HEK293 (cell line): ENCODE measurements around the gene TSPYL6.

ENCODE experiments used
- CTCF ChIA-PET: fragments of 350-600 bp; formaldehyde crosslinking; extraction: SDS; loops from one replicate; lab custom pipeline; 2021; ENCODE audit warnings: antibody characterized with exemption; lab: Yijun Ruan, JAX
- POLR2A ChIA-PET: fragments of 300-600 bp; formaldehyde crosslinking; extraction: SDS; loops from one replicate; lab custom pipeline; 2020; ENCODE audit warnings: antibody characterized with exemption, inconsistent platforms; lab: Yijun Ruan, JAX
- H3K27ac ChIP-seq: fragments of 200-500 bp; sonication (Bioruptor generic); 2 replicates; pipeline ENCODE4 v1.5.1; 2014; ENCODE audit warnings: low read depth, low read length, control low read depth, inconsistent platforms; ENCODE audit errors: extremely low read depth
- H3K36me3 ChIP-seq, 2 experiments: fragments of 200-500 bp in 1 of 2; sonication (Bioruptor generic) in 1 of 2; 1 replicate in 1 of 2; 2 replicates in 1 of 2; pipeline ENCODE4 v1.5.1; 2014 to 2017; ENCODE audit warnings: inconsistent platforms in 2 of 2, low read length in 2 of 2; ENCODE audit not compliant: control insufficient read depth in 2 of 2, insufficient read depth in 1 of 2
- H3K4me1 ChIP-seq: fragments of 200-500 bp; sonication (Bioruptor generic); 2 replicates; pipeline ENCODE4 v1.5.1; 2014; ENCODE audit warnings: mild to moderate bottlenecking, low read length, inconsistent platforms; ENCODE audit not compliant: control insufficient read depth, insufficient read depth
- H3K4me3 ChIP-seq: 2 replicates; pipeline ENCODE4 v1.5.1; 2011; ENCODE audit warnings: low read depth, mild to moderate bottlenecking, control low read depth, low read length, moderate library complexity
- H3K9me3 ChIP-seq: fragments of 200-500 bp; sonication (Bioruptor generic); 2 replicates; pipeline ENCODE4 v1.5.1; 2014; ENCODE audit warnings: low read depth, low read length, inconsistent platforms; ENCODE audit not compliant: control insufficient read depth, insufficient read depth
- GLI2 ChIP-seq: fragments of 450-650 bp; formaldehyde crosslinking; IDR thresholded peaks from 2 replicates; pipeline ENCODE4; 2017; ENCODE audit warnings: missing biosample characterization, missing genetic modification characterization, low read depth, borderline replicate concordance
- IKZF3 ChIP-seq: fragments of 450-650 bp; IDR thresholded peaks from 2 replicates; pipeline ENCODE4 v1.5.0; 2018; ENCODE audit warnings: missing biosample characterization, mild to moderate bottlenecking, missing genetic modification characterization, moderate library complexity
- KLF9 ChIP-seq: fragments of 450-650 bp; formaldehyde crosslinking; IDR thresholded peaks from 2 replicates; pipeline ENCODE4 v1.5.1; 2016; ENCODE audit warnings: missing biosample characterization, missing genetic modification characterization, low read depth
- MZF1 ChIP-seq: fragments of 450-650 bp; formaldehyde crosslinking; IDR thresholded peaks from 2 replicates; pipeline ENCODE4 v1.5.1; 2017; ENCODE audit warnings: missing biosample characterization, missing genetic modification characterization, borderline replicate concordance
- SALL2 ChIP-seq: fragments of 450-650 bp; formaldehyde crosslinking; IDR thresholded peaks from 2 replicates; pipeline ENCODE4 v1.5.0; 2017; ENCODE audit warnings: missing biosample characterization, mild to moderate bottlenecking, missing genetic modification characterization, borderline replicate concordance
- YY1 ChIP-seq: fragments of 450-650 bp; formaldehyde crosslinking; IDR thresholded peaks from 2 replicates; pipeline ENCODE4 v1.5.1; 2018; ENCODE audit warnings: missing biosample characterization, missing genetic modification characterization
- ZNF146 ChIP-seq: fragments of 450-650 bp; formaldehyde crosslinking; IDR thresholded peaks from 2 replicates; pipeline ENCODE4 v1.5.1; 2016; ENCODE audit warnings: missing biosample characterization, missing genetic modification characterization
- ZNF2 ChIP-seq: fragments of 450-650 bp; formaldehyde crosslinking; IDR thresholded peaks from 2 replicates; pipeline ENCODE4 v1.5.1; 2016; ENCODE audit warnings: missing biosample characterization, missing genetic modification characterization
- ZNF549 ChIP-seq: fragments of 450-650 bp; IDR thresholded peaks from 2 replicates; pipeline ENCODE4 v1.5.1; 2018; ENCODE audit warnings: missing biosample characterization, missing genetic modification characterization, mild to moderate bottlenecking, inconsistent platforms, moderate library complexity
- ZNF596 ChIP-seq: fragments of 450-650 bp; IDR thresholded peaks from 2 replicates; pipeline ENCODE4 v1.5.0; 2018; ENCODE audit warnings: missing biosample characterization, mild to moderate bottlenecking, missing genetic modification characterization, moderate library complexity
- ZNF623 ChIP-seq: fragments of 450-650 bp; formaldehyde crosslinking; IDR thresholded peaks from 2 replicates; pipeline ENCODE4 v1.5.1; 2016; ENCODE audit warnings: missing biosample characterization, missing genetic modification characterization
- ZSCAN30 ChIP-seq: fragments of 450-650 bp; IDR thresholded peaks from 2 replicates; pipeline ENCODE4 v1.5.1; 2018; ENCODE audit warnings: missing biosample characterization, mild to moderate bottlenecking, missing genetic modification characterization, moderate library complexity
- TF ChIP-seq, protein P1 (sequence below): fragments of 450-650 bp; formaldehyde crosslinking; IDR thresholded peaks from 2 replicates; pipeline ENCODE4 v1.5.1; 2016; ENCODE audit warnings: missing biosample characterization, missing genetic modification characterization, borderline replicate concordance
- TF ChIP-seq, protein P2 (sequence below): fragments of 450-650 bp; formaldehyde crosslinking; IDR thresholded peaks from 2 replicates; pipeline ENCODE4 v1.5.1; 2017; ENCODE audit warnings: missing biosample characterization, mild to moderate bottlenecking, missing genetic modification characterization, moderate library complexity
- TF ChIP-seq, protein P3 (sequence below): fragments of 450-650 bp; formaldehyde crosslinking; IDR thresholded peaks from 2 replicates; pipeline ENCODE4 v1.5.1; 2016; ENCODE audit warnings: missing biosample characterization, missing genetic modification characterization, borderline replicate concordance

The TSPYL6 gene

GRCh38 chr2:54287532-54287931 is 31.5 kb upstream of the TSPYL6 start:
- Histone ChIP-seq H3K9me3 (no peaks in the 10 kb centered on the region), H3K4me3 (no peak overlapping the region), H3K36me3 (no peaks in the 10 kb centered on the region), H3K4me1 (no peaks in the 10 kb centered on the region), H3K27ac (no peak overlapping the region)
- ChIA-PET POLR2A (interaction anchor here (0.6 kb wide), 1 partner anchor 272 kb away, joined by 8 read pairs; no protein-coding TSS in a partner anchor), CTCF (no interaction called here)
- TF ChIP-seq GLI2 (tag by site-specific recombination) = no peak
- no peak for TF ChIP-seq KLF9 (tag by site-specific recombination)
- TF ChIP-seq MZF1 = no peak
- TF ChIP-seq ZNF623 (tag by site-specific recombination) = no peak
- no peak for TF ChIP-seq ZNF2 (tag by site-specific recombination)
- TF ChIP-seq, protein P1, sequence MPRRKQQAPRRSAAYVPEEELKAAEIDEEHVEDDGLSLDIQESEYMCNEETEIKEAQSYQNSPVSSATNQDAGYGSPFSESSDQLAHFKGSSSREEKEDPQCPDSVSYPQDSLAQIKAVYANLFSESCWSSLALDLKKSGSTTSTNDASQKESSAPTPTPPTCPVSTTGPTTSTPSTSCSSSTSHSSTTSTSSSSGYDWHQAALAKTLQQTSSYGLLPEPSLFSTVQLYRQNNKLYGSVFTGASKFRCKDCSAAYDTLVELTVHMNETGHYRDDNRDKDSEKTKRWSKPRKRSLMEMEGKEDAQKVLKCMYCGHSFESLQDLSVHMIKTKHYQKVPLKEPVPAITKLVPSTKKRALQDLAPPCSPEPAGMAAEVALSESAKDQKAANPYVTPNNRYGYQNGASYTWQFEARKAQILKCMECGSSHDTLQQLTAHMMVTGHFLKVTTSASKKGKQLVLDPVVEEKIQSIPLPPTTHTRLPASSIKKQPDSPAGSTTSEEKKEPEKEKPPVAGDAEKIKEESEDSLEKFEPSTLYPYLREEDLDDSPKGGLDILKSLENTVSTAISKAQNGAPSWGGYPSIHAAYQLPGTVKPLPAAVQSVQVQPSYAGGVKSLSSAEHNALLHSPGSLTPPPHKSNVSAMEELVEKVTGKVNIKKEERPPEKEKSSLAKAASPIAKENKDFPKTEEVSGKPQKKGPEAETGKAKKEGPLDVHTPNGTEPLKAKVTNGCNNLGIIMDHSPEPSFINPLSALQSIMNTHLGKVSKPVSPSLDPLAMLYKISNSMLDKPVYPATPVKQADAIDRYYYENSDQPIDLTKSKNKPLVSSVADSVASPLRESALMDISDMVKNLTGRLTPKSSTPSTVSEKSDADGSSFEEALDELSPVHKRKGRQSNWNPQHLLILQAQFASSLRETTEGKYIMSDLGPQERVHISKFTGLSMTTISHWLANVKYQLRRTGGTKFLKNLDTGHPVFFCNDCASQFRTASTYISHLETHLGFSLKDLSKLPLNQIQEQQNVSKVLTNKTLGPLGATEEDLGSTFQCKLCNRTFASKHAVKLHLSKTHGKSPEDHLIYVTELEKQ (tag by site-specific recombination) = no peak
- TF ChIP-seq, protein P2, sequence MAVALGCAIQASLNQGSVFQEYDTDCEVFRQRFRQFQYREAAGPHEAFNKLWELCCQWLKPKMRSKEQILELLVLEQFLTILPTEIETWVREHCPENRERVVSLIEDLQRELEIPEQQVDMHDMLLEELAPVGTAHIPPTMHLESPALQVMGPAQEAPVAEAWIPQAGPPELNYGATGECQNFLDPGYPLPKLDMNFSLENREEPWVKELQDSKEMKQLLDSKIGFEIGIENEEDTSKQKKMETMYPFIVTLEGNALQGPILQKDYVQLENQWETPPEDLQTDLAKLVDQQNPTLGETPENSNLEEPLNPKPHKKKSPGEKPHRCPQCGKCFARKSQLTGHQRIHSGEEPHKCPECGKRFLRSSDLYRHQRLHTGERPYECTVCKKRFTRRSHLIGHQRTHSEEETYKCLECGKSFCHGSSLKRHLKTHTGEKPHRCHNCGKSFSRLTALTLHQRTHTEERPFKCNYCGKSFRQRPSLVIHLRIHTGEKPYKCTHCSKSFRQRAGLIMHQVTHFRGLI (tag by site-specific recombination) = no peak
- TF ChIP-seq ZNF596 = no peak
- no peak for TF ChIP-seq ZSCAN30 (tag by site-specific recombination)
- TF ChIP-seq SALL2 (tag by site-specific recombination) = no peak
- no peak for TF ChIP-seq YY1 (tag by site-specific recombination)
- TF ChIP-seq ZNF549 (tag by site-specific recombination) = no peak
- no peak for TF ChIP-seq IKZF3 (tag by site-specific recombination)

GRCh38 chr2:54285451-54285850 is 29.4 kb upstream of the TSPYL6 start:
- Histone ChIP-seq H3K9me3 (no peaks in the 10 kb centered on the region), H3K4me1 (no peaks in the 10 kb centered on the region), H3K27ac (no peak overlapping the region), H3K36me3 (no peaks in the 10 kb centered on the region), H3K4me3 (no peak overlapping the region)
- POLR2A ChIA-PET = no interaction called here
- CTCF ChIA-PET = interaction anchor here (0.7 kb wide), 1 partner anchor 604 kb away, joined by 3 read pairs; no protein-coding TSS in a partner anchor
- TF ChIP-seq, protein P3, sequence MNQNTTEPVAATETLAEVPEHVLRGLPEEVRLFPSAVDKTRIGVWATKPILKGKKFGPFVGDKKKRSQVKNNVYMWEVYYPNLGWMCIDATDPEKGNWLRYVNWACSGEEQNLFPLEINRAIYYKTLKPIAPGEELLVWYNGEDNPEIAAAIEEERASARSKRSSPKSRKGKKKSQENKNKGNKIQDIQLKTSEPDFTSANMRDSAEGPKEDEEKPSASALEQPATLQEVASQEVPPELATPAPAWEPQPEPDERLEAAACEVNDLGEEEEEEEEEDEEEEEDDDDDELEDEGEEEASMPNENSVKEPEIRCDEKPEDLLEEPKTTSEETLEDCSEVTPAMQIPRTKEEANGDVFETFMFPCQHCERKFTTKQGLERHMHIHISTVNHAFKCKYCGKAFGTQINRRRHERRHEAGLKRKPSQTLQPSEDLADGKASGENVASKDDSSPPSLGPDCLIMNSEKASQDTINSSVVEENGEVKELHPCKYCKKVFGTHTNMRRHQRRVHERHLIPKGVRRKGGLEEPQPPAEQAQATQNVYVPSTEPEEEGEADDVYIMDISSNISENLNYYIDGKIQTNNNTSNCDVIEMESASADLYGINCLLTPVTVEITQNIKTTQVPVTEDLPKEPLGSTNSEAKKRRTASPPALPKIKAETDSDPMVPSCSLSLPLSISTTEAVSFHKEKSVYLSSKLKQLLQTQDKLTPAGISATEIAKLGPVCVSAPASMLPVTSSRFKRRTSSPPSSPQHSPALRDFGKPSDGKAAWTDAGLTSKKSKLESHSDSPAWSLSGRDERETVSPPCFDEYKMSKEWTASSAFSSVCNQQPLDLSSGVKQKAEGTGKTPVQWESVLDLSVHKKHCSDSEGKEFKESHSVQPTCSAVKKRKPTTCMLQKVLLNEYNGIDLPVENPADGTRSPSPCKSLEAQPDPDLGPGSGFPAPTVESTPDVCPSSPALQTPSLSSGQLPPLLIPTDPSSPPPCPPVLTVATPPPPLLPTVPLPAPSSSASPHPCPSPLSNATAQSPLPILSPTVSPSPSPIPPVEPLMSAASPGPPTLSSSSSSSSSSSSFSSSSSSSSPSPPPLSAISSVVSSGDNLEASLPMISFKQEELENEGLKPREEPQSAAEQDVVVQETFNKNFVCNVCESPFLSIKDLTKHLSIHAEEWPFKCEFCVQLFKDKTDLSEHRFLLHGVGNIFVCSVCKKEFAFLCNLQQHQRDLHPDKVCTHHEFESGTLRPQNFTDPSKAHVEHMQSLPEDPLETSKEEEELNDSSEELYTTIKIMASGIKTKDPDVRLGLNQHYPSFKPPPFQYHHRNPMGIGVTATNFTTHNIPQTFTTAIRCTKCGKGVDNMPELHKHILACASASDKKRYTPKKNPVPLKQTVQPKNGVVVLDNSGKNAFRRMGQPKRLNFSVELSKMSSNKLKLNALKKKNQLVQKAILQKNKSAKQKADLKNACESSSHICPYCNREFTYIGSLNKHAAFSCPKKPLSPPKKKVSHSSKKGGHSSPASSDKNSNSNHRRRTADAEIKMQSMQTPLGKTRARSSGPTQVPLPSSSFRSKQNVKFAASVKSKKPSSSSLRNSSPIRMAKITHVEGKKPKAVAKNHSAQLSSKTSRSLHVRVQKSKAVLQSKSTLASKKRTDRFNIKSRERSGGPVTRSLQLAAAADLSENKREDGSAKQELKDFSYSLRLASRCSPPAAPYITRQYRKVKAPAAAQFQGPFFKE (tag by site-specific recombination) = no peak
- no peak for TF ChIP-seq ZNF146 (tag by site-specific recombination)
